HG03280 (cell line): ENCODE data around the gene G6PC3.
A peak's percentile ranks its signal among the peaks of the same experiment; 100 is the strongest.

Source experiments
- ATAC-seq: cut with Tn5 transposase; IDR thresholded peaks from one replicate; pipeline ENCODE4 v1.9.1; 2021; ENCODE audit warnings: mild to moderate bottlenecking, moderate library complexity; ENCODE audit not compliant: unreplicated experiment

G6PC3 gene

GRCh38 chr17:44059101-44059892 lies 11.2 kb upstream of the G6PC3 start:
- no peak for ATAC-seq

GRCh38 chr17:44061446-44061845 lies 9.1 kb upstream of the G6PC3 start:
- no peak for ATAC-seq

- no peak for ATAC-seq
Observed at GRCh38 chr17:44062871-44063270, 7.7 kb upstream of the G6PC3 start.

- ATAC-seq, result no peak
Observed at GRCh38 chr17:44063704-44064639, 6.6 kb upstream of the G6PC3 start.

GRCh38 chr17:44065668-44066203 lies 4.8 kb upstream of the G6PC3 start:
- ATAC-seq, result no peak

GRCh38 chr17:44066204-44066930 lies 4.2 kb upstream of the G6PC3 start, which contains the start of gene LSM12:
TSS of gene LSM12 (minus strand) at chr17:44066671. CDS start at chr17:44066587, 84 bp downstream.
- ATAC-seq, result peak; percentile 67

GRCh38 chr17:44067545-44067940 lies 3.0 kb upstream of the G6PC3 start:
- ATAC-seq, result no peak

- ATAC-seq, result peak; percentile 7
Observed at GRCh38 chr17:44069974-44070454, 521 bp upstream of the G6PC3 start.

- ATAC-seq, result no peak
Observed at GRCh38 chr17:44071198-44071520, 624 bp downstream of the G6PC3 start.

- no peak for ATAC-seq
Observed at GRCh38 chr17:44071772-44072171, 1.2 kb downstream of the G6PC3 start.

GRCh38 chr17:44074231-44074910 lies 3.8 kb downstream of the G6PC3 start:
- ATAC-seq, result no peak

- no peak for ATAC-seq
Observed at GRCh38 chr17:44074911-44075285, 4.4 kb downstream of the G6PC3 start.

GRCh38 chr17:44075598-44076293 lies 5.2 kb downstream of the G6PC3 start:
- no peak for ATAC-seq

- ATAC-seq, result no peak
Observed at GRCh38 chr17:44076716-44077594, 6.4 kb downstream of the G6PC3 start.

GRCh38 chr17:44077595-44077909 lies 7.0 kb downstream of the G6PC3 start:
- no peak for ATAC-seq

- no peak for ATAC-seq
Observed at GRCh38 chr17:44078412-44078811, 7.9 kb downstream of the G6PC3 start.

GRCh38 chr17:44079877-44080821 lies 9.6 kb downstream of the G6PC3 start:
- no peak for ATAC-seq

- ATAC-seq, result no peak
Observed at GRCh38 chr17:44081681-44082080, 11.1 kb downstream of the G6PC3 start.
